Stimulated activated CD8-positive, alpha-beta memory T cell treated with anti-CD3 and anti-CD28 coated beads, Interleukin-7, amount 100 ng/mL, for 48 hours (primary cell): ENCODE results near the gene ZNF485.

Source experiments
- DNase-seq, 2 donors: peaks; one replicate each; pipeline ENCODE4 v3.0.0-alpha.2; 2020; ENCODE audit warnings: low read depth in 1 of 2; ENCODE audit errors: extremely low read depth in 1 of 2

ZNF485 gene

DNA sequence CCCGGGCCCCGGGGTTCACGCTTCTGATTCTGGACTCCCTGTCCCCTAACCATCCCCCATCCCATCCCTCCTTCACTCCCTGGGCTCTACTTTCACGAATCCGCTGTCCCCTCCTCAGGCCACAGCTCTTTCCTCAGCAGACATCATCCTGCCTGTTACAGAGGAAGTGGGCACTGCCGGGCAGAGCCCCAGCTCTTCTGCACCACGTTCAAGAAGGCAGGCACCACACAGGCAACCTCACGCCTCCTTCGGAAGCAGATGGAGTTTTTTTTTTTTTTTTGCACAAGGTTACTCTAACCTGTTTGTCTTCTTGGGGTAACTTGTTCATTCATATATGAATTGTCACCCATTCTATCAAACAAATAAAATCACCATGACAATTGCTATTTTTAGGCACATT is 60.3 kb downstream of the ZNF485 start:
- no peak for DNase-seq

DNA sequence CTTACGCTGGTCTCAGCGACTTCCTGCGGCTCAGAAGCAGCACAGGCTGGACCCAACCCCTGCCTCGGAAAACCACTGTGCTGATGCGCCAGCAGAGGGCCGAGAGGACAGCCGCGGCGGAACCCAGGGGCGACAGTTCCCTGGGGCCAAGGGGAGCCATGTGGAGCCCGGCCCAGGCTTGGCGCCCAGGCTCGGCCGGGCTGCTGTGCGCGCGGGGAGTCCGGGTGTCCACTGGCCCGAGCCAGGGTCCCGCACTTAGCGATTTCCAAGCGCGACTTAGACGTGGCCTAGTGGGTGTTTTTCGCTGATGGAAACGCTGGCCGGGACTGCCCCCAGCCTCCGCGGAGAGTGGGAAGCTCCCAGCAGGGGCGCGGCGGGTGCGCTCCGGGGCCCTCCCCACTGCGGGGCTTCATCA is 61.1 kb downstream of the ZNF485 start:
- DNase-seq: no peak
